DND-41 (cell line): ENCODE data around the gene GABPB2.

Source experiments
- CTCF ChIP-seq: IDR thresholded peaks from 2 replicates; pipeline ENCODE4 v1.5.1; 2012; ENCODE audit warnings: borderline replicate concordance, low read length, moderate library complexity, mild to moderate bottlenecking; ENCODE audit not compliant: poor library complexity, severe bottlenecking; ENCODE audit errors: extremely low read depth
- EZH2 ChIP-seq: IDR thresholded peaks from 3 replicates; pipeline ENCODE4 v1.6.1; 2012; ENCODE audit warnings: borderline replicate concordance, low read depth, mild to moderate bottlenecking, moderate library complexity, low read length, inconsistent platforms; ENCODE audit not compliant: severe bottlenecking

- TF ChIP-seq CTCF (no peak), EZH2 (no peak)
Measured at GRCh38 chr1:151051356-151052009, 19.1 kb upstream of the GABPB2 start.
